GM13977 (cell line): ENCODE results near the gene ERC1.

ENCODE experiments used
- DNase-seq: peaks from one replicate; pipeline ENCODE4 v3.0.0; 2012; ENCODE audit warnings: low spot score
- in situ Hi-C: fragments of 300-500 bp; cut with MboI; formaldehyde crosslinking; loops from one replicate; pipeline ENCODE4 v1.12.0; 2022; ENCODE audit warnings: low sequenced_read_pairs, low pct_unique_long_range_greater_than_20kb, mixed read lengths, inconsistent platforms; ENCODE audit not compliant: unreplicated experiment
- TF ChIP-seq, protein P1 (sequence below): IDR thresholded peaks from 2 replicates; pipeline ENCODE4 v1.5.1; 2012; ENCODE audit warnings: mild to moderate bottlenecking, control low read depth; ENCODE audit not compliant: insufficient read depth; ENCODE audit errors: extremely low read depth, missing control alignments

ERC1 gene

DNA sequence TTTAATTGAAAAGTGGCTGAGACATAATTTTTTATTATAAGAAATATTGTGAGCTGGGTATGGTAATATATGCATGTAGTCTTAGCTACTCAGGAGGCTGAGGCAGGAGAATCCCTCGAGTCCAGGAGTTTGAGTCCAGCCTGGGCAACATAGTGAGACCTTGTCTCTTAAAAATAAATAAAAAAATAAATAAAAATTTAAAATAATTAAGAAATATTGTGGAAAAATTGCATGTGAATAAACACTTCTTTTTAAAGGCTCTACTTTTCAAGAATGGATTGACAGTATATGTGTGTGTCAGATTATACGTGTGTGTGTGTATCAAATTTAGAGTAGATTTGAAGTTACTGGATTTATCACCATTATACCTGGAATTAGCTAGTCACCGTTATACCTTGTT is 43.2 kb downstream of the ERC1 start:
- in situ Hi-C loops, result no loop called here
- no peak for DNase-seq
- TF ChIP-seq, protein P1, sequence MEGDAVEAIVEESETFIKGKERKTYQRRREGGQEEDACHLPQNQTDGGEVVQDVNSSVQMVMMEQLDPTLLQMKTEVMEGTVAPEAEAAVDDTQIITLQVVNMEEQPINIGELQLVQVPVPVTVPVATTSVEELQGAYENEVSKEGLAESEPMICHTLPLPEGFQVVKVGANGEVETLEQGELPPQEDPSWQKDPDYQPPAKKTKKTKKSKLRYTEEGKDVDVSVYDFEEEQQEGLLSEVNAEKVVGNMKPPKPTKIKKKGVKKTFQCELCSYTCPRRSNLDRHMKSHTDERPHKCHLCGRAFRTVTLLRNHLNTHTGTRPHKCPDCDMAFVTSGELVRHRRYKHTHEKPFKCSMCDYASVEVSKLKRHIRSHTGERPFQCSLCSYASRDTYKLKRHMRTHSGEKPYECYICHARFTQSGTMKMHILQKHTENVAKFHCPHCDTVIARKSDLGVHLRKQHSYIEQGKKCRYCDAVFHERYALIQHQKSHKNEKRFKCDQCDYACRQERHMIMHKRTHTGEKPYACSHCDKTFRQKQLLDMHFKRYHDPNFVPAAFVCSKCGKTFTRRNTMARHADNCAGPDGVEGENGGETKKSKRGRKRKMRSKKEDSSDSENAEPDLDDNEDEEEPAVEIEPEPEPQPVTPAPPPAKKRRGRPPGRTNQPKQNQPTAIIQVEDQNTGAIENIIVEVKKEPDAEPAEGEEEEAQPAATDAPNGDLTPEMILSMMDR, result no peak

DNA sequence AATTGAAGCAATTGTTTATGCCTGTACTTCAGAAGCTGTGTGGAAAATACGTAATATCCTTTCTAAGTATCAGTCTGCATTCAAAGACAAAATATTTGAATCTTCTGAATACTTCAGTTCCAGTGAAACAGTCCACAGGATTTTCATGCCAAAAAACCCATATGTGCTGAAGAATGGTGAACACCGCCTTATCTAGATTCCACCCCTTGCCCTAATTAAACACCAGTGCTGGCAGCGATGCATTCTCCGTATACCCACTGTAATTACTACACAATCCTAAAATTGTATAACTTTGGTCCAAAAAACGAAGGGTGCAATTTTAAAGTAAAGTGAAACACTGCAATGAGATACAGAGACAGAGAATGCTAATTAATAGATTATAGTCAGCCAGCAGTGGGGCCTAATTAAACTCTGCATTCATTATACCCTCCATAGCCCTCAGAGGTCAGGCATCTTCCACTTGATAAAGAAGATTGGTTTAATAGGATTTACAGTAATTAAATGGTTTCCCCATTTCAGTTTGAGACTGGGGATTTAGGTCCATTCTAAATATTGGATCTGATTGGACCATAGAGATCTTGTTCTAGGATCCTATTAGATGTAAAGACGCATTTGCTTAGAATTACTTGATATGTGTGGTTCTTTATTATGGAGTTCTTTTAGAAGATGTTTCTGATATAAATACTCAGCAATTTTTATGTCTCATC is 43.9 kb downstream of the ERC1 start:
- TF ChIP-seq, protein P1, result no peak
- DNase-seq, result no peak
- in situ Hi-C loops, result no loop called here

DNA sequence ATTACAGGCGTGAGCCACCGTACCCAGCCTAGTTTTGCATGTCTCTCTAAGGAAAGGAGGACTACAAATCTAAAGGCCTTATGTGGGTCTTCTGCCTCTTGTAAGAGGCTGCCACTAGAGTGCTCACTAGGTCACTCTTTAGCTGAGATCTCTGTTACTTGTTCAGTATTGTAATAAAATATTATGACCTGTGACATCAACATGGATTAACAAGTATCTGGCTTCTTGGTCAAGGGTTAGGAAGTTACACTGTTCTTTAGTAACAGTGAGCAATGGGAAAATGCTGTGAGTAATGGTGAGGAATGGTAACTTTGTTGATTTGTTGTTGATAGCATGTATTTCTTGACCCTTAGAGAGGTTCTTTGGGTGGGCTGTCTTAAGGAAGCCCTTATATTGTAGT is 50.5 kb downstream of the ERC1 start:
- no peak for DNase-seq
- TF ChIP-seq, protein P1, result no peak
- in situ Hi-C loops, result no loop called here

DNA sequence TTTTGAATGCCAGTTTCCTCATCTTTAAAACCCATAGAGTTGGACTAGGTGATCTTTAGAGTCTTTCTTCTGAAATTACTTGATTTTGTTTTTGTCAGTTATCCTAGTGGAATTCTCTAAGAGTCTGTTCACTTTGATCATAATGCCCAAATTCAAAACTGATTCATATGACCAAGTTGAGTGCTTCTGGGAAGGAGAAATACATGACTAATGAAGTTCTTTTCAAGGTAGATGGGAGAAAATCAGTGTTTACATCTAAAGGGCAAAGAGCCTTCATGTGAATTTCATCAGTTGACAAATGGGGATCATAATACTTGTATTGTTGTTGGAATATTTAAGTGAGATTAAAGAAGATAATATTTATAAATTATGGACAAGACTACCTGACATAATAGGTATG is 53.2 kb downstream of the ERC1 start:
- in situ Hi-C loops, result no loop called here
- no peak for DNase-seq
- TF ChIP-seq, protein P1, result no peak

DNA sequence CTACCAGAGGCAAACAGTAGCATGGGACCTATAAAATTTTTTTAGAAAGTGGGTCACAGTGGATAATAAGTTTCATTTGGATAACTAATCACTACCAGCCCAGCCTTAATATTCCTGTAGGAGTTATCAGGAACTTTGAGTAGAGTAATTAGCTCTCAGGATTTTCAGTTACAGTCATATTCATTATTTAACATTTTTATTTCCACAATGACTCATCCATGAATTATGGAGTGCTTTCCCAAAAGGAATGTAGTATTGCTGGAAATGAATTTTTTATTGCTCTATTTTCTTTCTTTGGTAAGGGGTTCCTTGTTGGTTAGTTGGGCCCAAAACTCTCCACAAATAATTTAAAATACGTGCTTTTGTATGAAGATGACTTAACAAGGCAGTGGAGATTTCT is 53.7 kb downstream of the ERC1 start:
- TF ChIP-seq, protein P1, result no peak
- in situ Hi-C loops, result no loop called here
- DNase-seq, result no peak

DNA sequence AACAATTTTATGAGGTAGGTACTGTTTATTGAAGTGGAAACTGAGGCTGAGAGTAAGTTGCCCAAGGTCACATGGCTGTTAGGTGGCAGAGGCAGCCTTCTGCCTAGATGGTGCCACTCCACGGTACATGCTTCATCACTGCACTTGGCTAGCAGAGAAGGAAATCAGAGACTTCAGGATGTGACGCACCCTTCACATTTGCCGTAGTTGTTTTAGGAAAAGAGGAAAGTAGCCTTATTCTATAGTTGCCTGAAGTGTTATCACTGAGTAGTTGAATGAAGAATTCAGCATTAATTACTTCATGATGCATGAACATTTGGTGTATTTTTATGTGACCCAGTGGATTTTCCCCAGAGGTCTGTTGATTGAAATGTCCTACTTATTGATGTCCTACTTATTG is 55.7 kb downstream of the ERC1 start:
- DNase-seq, result no peak
- in situ Hi-C loops, result no loop called here
- TF ChIP-seq, protein P1, result no peak
